Upper lobe of left lung (tissue), 6 donors: ENCODE data around the gene GON4L. TPM values are rescaled to one million over a fixed set of nuclear protein-coding genes. Genes with fewer than 3 reads are reported as not detected.

Source experiments
- ATAC-seq, 2 donors: fragments of 200-7000 bp; cut with Tn5 transposase; one replicate each; pipeline ENCODE4 v1.9.1; 2022; ENCODE audit warnings: mild to moderate bottlenecking in 2 of 2, moderate library complexity in 2 of 2; ENCODE audit not compliant: low FRiP score in 2 of 2
- DNase-seq, 2 donors: peaks; one replicate each; pipeline ENCODE4 v3.0.0-alpha.2; 2019 to 2020
- H3K27ac ChIP-seq, 4 donors: fragments of 200-600 bp; sonication (generic); one replicate each; pipeline ENCODE4 v1.5.1; 2016 to 2019
- H3K27me3 ChIP-seq, 4 donors: fragments of 200-600 bp; sonication (generic); one replicate each; pipeline ENCODE4 v1.5.1; 2017 to 2019
- H3K36me3 ChIP-seq, 4 donors: fragments of 200-600 bp; sonication (generic); one replicate each; pipeline ENCODE4 v1.5.1; 2016 to 2019
- H3K4me1 ChIP-seq, 4 donors: fragments of 200-600 bp; sonication (generic); one replicate each; pipeline ENCODE4 v1.5.1; 2018 to 2019
- H3K4me3 ChIP-seq, 4 donors: fragments of 200-600 bp; sonication (generic); one replicate each; pipeline ENCODE4 v1.5.1; 2017 to 2019; ENCODE audit warnings: mild to moderate bottlenecking in 2 of 4, moderate library complexity in 1 of 4
- H3K9me3 ChIP-seq, 4 donors: fragments of 200-600 bp; sonication (generic); one replicate each; pipeline ENCODE4 v1.5.1; 2018 to 2019
- EP300 ChIP-seq, 4 donors: sonication (generic); formaldehyde crosslinking; IDR thresholded peaks; one replicate each; pipeline ENCODE4 v1.5.1; 2017; ENCODE audit warnings: antibody characterized with exemption in 4 of 4, control low read depth in 2 of 4
- POLR2A ChIP-seq, 4 donors: fragments of 450-650 bp; IDR thresholded peaks; one replicate each; pipeline ENCODE4 v1.5.1; 2016 to 2017; ENCODE audit warnings: antibody characterized with exemption in 4 of 4, mild to moderate bottlenecking in 2 of 4
- POLR2AphosphoS5 ChIP-seq, 2 donors: sonication (generic); formaldehyde crosslinking; IDR thresholded peaks; one replicate each; pipeline ENCODE4 v1.5.1; 2017; ENCODE audit warnings: antibody characterized with exemption in 2 of 2
- WGBS, 2 donors: methylation state at CpG; one replicate each; pipeline ENCODE4 v1.1.5; 2017 to 2018; 5-methylcytosine and 5-hydroxymethylcytosine counted together
- total RNA-seq, 6 donors: library from RNA; depleted of rRNA in 4 of 6; stranded (reverse); fragments of >200 nt in 4 of 6; gene quantifications; one replicate each; pipeline versions ENCODE4 v1.1.0 to v1.2.1, GENCODE V29; 2016 to 2021
- TF ChIP-seq, protein P1 (sequence below), 6 experiments: fragments of 450-650 bp in 4 of 6; fragments of 200-600 bp in 2 of 6; sonication (generic) in 2 of 6; IDR thresholded peaks; one replicate each; pipeline ENCODE4 v1.5.1; 2016 to 2019; ENCODE audit warnings: antibody characterized with exemption in 6 of 6
- donor health status: DM: no; HTN: no; CAD: no; lungs with moderate emphysema.
- donor health status: DM: no; HTN: yes; CAD: no; lungs with severe emphysema.

Gene GON4L
- total RNA-seq, 6 donors from 2014 or later = 28.9 to 160 (median 46.3) TPM

DNA sequence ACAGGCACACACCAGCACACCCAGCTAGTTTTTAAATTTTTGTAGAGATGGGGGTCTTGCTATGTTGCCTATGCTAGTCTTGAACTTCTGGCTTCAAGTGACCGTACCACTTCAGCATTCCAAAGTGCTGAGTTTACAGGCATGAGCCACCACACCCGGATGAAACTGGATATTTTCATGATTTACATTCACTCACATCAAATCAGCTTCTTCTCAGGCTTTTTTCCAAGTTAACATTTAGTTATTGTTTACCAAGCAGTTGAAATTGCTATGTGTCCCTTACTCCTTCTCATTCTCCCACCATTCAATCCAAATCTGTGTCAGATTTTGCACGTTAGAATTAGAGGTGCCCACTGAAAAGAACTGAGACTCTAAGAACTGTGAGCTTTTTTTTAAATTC lies 35.8 kb upstream of the GON4L start:
- H3K4me1 ChIP-seq = peaks cover 16 to 19% (median 18%) of the 10 kb centered on the region in 4 donors
- ATAC-seq (peak in 1 of 2 donors; percentile 55), DNase-seq (no peak)
- H3K27ac ChIP-seq = peak overlapping the region; percentile 50 to 79 (median 74)
- no peak for TF ChIP-seq EP300 (IDR thresholded peaks at IDR 0.05)
- TF ChIP-seq POLR2AphosphoS5 (IDR thresholded peaks at IDR 0.05) = no peak
- TF ChIP-seq, protein P1, sequence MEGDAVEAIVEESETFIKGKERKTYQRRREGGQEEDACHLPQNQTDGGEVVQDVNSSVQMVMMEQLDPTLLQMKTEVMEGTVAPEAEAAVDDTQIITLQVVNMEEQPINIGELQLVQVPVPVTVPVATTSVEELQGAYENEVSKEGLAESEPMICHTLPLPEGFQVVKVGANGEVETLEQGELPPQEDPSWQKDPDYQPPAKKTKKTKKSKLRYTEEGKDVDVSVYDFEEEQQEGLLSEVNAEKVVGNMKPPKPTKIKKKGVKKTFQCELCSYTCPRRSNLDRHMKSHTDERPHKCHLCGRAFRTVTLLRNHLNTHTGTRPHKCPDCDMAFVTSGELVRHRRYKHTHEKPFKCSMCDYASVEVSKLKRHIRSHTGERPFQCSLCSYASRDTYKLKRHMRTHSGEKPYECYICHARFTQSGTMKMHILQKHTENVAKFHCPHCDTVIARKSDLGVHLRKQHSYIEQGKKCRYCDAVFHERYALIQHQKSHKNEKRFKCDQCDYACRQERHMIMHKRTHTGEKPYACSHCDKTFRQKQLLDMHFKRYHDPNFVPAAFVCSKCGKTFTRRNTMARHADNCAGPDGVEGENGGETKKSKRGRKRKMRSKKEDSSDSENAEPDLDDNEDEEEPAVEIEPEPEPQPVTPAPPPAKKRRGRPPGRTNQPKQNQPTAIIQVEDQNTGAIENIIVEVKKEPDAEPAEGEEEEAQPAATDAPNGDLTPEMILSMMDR (IDR thresholded peaks at IDR 0.05) = no peak
- TF ChIP-seq POLR2A (IDR thresholded peaks at IDR 0.05) = no peak
- no peak overlapping the region for H3K4me3 ChIP-seq
- 36 to 57% methylated on average over 3 of the region's 3 CpGs for WGBS, 2 donors
- peaks cover 0 to 20% (median 15%) of the 10 kb centered on the region in 4 donors for H3K36me3 ChIP-seq
- H3K9me3 ChIP-seq = no peaks in the 10 kb centered on the region
- no peaks in the 10 kb centered on the region for H3K27me3 ChIP-seq

- WGBS, 2 donors = 57 to 71% methylated on average over 3 of the region's 3 CpGs
- Histone ChIP-seq H3K4me1 (peaks cover 16 to 19% (median 18%) of the 10 kb centered on the region in 4 donors), H3K9me3 (no peaks in the 10 kb centered on the region), H3K27ac (no peak overlapping the region), H3K27me3 (no peaks in the 10 kb centered on the region), H3K4me3 (no peak overlapping the region), H3K36me3 (no peaks in the 10 kb centered on the region)
- DNase-seq (no peak), ATAC-seq (no peak)
- TF ChIP-seq EP300 (IDR thresholded peaks at IDR 0.05) = no peak
- no peak for TF ChIP-seq POLR2AphosphoS5 (IDR thresholded peaks at IDR 0.05)
- TF ChIP-seq POLR2A (IDR thresholded peaks at IDR 0.05) = no peak
- TF ChIP-seq, protein P1 (IDR thresholded peaks at IDR 0.05) = no peak
Observed at GRCh38 chr1:155890251-155890650, 33.2 kb upstream of the GON4L start.

DNA sequence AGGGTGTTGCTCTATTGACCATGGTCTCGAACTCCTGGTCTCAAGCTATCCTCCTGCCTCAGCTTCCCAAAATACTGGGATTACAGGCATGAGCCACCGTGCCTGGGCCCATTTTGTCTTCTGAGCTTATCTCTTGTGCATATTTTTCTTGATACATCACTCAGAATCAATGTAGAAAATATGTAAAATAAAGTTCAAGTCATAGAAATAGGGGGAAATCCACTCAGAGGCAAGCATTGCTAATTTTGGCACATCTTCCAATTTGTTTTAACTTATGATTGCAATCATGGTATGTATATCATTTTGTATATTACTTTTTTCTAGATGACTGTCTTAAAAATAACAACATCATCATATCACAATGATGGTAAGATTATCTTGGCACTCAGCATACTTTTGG lies 32.6 kb upstream of the GON4L start:
- Histone ChIP-seq H3K9me3 (no peaks in the 10 kb centered on the region), H3K27ac (peak overlapping the region in 1 of 4 donors; percentile 59), H3K36me3 (no peaks in the 10 kb centered on the region), H3K4me3 (no peak overlapping the region), H3K27me3 (no peaks in the 10 kb centered on the region), H3K4me1 (peaks cover 16 to 19% (median 18%) of the 10 kb centered on the region in 4 donors)
- ATAC-seq (no peak), DNase-seq (no peak)
- TF ChIP-seq POLR2A (IDR thresholded peaks at IDR 0.05) (no peak), POLR2AphosphoS5 (IDR thresholded peaks at IDR 0.05) (no peak)
- TF ChIP-seq, protein P1 (IDR thresholded peaks at IDR 0.05) = no peak
- 74 to 79% methylated on average over 2 of the region's 2 CpGs for WGBS, 2 donors

GRCh38 chr1:155888481-155888880 lies 31.5 kb upstream of the GON4L start:
- H3K4me1 ChIP-seq = peaks cover 9 to 12% (median 11%) of the 10 kb centered on the region in 4 donors
- ATAC-seq = no peak
- H3K36me3 ChIP-seq = no peaks in the 10 kb centered on the region
- no peaks in the 10 kb centered on the region for H3K27me3 ChIP-seq
- TF ChIP-seq POLR2AphosphoS5 (IDR thresholded peaks at IDR 0.05) (no peak), EP300 (IDR thresholded peaks at IDR 0.05) (no peak), POLR2A (IDR thresholded peaks at IDR 0.05) (no peak)
- TF ChIP-seq, protein P1 (IDR thresholded peaks at IDR 0.05) = no peak
- WGBS, 2 donors = 98% methylated on average over 5 of the region's 5 CpGs
- no peaks in the 10 kb centered on the region for H3K9me3 ChIP-seq
- no peak for DNase-seq
- no peak overlapping the region for H3K27ac ChIP-seq
- no peak overlapping the region for H3K4me3 ChIP-seq

DNA sequence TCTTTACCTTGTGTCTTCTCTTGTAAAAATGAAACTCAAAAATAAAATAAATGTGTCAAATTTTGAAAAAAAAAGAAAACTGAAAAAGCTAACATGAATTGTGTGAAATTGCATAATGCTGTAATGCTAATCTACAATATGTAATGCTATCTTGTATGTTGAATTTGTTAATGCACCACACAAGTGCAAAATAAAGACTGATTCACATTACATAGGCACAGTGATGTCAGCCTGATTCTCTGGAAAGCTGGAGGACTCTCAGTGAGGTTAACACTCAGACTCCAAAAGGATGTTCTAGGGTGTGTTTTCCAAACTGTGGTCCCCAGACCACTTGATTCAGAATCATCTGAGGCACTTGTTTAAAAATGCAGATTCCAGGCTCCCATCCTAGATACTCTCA lies 28.0 kb upstream of the GON4L start:
- ATAC-seq (no peak), DNase-seq (no peak)
- Histone ChIP-seq H3K9me3 (no peaks in the 10 kb centered on the region), H3K4me1 (no peaks in the 10 kb centered on the region), H3K27me3 (no peaks in the 10 kb centered on the region), H3K4me3 (no peak overlapping the region), H3K36me3 (peaks cover 0 to 17% (median 0%) of the 10 kb centered on the region in 4 donors), H3K27ac (no peak overlapping the region)
- TF ChIP-seq EP300 (IDR thresholded peaks at IDR 0.05) (no peak), POLR2A (IDR thresholded peaks at IDR 0.05) (no peak), POLR2AphosphoS5 (IDR thresholded peaks at IDR 0.05) (no peak)
- TF ChIP-seq, protein P1 (IDR thresholded peaks at IDR 0.05) = no peak
